GM19372 (cell line): ENCODE measurements around the gene ALG3.
A peak's percentile ranks its signal among the peaks of the same experiment; 100 is the strongest.
"Not testable (repeated sequence)": the region's sequence is repeated elsewhere in the genome, so short reads cannot be mapped to it uniquely, and the experiment has no call there.

Source experiments
- ATAC-seq: cut with Tn5 transposase; IDR thresholded peaks from one replicate; pipeline ENCODE4 v1.9.1; 2021; ENCODE audit warnings: mild to moderate bottlenecking, low read depth, moderate library complexity; ENCODE audit not compliant: unreplicated experiment

Gene ALG3

DNA sequence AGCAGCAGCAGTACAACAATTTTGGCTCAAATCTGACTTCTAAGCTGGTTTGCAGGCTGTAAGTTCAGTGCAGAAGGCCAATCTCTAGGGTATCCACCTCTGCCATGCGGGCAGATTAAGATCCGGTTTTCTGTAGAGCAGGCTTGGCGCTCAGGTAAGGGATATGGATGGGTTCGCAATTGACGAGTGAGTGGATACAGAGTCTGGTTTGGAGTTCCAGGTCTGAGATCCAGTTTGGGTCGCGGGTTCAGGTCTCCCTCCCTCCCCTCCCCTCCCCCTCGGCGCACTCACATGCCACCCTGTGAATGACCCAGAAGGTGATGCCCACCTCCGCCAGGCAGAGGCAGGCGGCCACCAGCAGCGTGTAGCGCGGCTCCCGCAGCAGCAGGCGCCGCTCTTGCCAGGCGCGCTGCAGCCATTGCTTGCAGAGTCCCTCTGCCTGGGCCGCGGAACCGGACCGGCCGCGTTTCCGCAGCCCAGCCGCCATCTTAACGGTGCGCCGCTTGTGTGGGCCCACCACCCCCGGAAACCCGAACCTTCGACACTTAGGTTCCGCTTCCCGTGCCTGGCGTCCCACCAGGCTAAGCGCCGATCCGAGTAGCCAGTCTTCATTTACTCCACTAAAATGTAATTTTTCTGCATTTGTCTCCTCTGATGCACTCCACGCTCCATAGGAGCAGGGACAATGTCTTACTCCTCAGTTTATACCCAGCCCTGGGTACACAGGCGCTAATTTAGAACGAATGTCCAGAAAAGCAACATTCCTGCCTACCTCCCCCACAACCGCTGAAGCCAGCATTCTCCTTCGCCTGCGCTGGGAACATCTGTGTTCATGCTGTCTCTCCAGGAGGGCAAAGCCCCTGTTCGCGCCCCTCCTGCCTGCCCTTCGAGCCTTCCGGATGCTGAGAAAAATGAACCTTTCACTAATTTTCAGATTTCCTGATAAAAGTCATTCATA, at the start of gene ALG3:
Gene ALG3, minus strand, starts transcription at position 509 of the 958 bp plus-strand sequence. Its CDS starts 22 bp downstream, at position 487.
- peak; percentile 43 for ATAC-seq

DNA sequence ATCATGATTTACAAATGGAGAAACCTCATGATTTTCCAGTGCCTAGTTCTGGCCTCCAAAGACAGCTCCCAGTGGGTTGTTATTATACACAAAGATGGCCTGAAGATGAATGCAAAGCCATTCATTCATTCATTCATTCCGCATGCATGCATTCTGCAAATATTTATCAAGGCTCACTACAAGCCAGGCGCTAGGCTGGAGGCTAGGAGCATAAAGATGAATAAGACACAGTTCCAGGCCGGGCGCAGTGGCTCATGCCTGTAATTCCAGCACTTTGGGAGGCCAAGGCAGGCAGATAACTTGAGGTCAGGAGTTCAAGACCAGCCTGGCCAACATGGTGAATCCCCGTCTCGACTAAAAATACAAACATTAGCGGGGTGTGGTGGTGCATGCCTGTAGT, 47.9 kb upstream of the ALG3 start:
- ATAC-seq = no peak

DNA sequence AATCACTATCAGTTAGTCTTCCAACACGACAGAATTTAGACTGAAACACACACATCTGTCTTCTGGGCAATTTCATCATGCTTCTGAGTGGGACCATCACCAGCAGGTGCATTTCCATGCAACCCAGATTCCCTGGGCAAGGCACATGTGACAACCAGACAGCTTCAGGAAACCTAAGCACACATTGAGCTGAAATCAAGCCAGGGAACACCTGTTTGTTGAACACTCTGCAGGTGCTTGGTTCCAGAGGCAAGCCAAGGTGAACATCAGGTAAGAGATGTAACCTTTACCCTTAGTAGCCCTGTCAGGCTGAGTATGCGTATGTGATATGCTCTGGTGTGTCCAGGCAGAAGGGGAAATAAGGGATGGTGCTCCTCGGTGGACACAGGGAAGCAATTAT, 47.0 kb upstream of the ALG3 start:
- ATAC-seq = no peak

DNA sequence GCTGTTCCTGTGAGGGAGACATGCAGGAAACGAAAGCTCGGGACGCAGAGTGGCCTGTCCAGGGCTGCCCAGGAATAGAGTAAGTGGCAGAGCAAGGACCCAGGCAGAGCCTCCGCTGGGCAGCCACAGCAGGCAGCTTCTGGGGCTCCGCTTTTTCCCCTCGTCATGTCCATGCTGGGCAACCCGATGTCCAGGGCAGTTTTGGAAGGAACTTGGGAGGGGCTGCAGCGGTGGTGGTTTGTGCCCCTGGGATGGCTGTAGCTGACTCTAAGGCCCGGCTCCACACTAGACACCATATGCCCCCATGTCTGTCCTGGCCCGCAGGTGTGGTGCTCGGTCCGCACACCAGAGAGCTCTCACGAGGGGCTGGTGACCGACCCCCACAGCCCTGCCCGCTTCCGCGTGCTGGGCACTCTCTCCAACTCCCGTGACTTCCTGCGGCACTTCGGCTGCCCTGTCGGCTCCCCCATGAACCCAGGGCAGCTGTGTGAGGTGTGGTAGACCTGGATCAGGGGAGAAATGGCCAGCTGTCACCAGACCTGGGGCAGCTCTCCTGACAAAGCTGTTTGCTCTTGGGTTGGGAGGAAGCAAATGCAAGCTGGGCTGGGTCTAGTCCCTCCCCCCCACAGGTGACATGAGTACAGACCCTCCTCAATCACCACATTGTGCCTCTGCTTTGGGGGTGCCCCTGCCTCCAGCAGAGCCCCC, 43.1 kb upstream of the ALG3 start:
- ATAC-seq = no peak

DNA sequence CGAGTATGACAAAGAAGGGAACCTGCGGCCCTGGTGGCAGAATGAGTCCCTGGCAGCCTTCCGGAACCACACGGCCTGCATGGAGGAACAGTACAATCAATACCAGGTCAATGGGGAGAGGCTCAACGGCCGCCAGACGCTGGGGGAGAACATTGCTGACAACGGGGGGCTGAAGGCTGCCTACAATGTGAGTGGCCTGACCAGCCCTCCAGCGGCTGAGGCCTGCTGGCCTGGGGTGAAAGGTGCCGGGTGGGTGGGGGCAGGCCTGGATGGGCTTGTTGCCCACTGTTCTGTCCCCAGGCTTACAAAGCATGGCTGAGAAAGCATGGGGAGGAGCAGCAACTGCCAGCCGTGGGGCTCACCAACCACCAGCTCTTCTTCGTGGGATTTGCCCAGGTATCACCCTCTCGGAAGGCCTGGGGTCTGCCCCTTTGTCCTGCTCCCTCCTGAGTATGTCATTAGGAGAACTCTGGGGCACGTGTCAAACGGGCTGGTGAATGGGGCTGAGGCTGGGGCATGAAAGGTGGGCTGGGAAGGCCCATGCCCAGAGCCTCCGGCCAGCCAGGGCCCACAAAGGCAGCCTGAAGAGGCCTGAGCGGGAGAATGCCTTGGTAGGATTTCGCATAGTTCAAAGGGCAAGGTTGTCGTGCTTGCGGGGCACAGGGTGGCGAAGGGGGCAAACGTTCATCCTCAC, 42.4 kb upstream of the ALG3 start:
- ATAC-seq = no peak

DNA sequence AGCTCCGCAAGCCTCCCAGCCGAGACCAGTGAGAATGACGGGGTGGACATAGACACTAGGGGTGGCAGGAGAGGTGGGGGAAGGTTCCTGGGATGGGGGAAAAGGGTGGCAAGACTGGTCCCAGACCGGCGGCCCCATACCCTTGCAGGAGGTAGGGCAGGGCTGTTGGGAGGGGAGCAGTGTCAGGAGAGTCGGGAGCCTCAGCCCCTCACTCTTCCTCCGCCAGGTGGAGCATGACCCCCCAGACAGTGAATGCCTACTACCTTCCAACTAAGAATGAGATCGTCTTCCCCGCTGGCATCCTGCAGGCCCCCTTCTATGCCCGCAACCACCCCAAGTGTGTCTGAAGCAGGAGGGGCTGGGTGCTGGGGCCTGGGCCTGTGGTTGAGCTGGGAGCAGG, 41.6 kb upstream of the ALG3 start:
- ATAC-seq = no peak

DNA sequence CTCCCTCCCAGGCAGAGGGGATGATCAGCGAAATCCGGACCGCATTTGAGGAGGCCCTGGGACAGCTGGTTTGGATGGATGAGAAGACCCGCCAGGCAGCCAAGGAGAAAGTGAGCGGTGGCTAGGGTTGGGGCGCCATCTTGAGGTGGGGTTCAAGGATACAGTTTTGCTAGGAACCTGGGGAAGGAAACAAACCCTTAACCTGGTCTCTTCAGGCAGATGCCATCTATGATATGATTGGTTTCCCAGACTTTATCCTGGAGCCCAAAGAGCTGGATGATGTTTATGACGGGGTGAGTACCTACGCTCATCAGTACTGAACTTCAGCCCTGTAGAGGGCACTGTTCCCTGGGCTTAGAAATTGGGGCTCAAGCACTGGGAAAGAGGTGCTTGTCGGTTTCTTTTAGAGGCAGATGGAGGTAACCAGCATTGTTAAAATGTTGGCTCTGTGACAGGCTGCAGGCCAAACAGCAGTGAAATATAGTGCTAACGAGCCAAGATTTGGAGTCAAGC, 40.7 kb upstream of the ALG3 start:
- no peak for ATAC-seq

DNA sequence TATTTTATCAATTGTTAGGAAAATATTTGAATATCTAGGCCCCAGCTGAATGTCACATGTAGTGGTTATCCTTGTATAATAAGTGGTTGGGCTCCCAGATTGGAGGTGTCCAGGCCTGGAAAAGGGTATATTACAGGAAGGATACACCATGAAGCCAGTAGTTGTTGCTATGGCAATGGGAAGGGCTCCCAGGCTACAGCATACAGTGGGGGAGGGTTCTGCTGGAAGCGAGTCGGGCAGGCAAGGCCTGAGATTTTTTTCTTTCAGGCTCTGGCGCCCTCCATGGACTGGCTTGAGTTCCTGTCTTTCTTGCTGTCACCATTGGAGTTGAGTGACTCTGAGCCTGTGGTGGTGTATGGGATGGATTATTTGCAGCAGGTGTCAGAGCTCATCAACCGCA, 35.9 kb upstream of the ALG3 start:
- ATAC-seq = no peak

DNA sequence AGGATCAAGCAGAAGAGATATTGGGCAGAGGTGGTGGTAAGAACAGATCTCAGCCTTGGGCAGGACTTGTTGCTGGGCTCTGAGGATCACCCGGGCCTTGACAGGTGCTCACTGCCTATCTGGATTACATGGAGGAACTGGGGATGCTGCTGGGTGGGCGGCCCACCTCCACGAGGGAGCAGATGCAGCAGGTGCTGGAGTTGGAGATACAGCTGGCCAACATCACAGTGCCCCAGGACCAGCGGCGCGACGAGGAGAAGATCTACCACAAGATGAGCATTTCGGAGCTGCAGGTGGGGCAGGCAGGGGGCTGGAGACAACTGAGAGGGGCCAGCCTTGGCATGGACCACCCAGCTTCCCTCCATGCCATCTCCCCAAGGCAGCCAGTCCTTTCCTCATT, 34.9 kb upstream of the ALG3 start:
- ATAC-seq = no peak

DNA sequence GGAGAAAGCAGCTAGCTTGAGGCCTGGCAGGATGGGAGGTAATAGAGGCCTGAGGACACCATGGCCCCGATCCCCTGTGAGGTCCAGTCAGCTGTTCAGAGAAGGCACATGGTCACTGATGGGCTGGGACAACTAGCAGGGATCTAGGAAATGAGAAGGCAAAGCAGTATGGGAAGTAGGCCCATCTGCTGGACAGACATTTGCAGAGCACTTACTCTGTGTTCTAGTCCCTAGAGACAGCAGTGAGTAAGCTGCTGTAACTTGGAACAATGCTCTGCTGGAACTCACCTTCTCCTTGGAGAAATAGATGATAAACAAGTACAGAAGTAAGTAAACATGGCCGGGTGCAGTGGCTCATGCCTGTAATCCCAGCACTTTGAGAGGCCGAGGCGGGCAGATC, 34.2 kb upstream of the ALG3 start:
- ATAC-seq = no peak

GRCh38 chr3:184277366-184277765, 28.6 kb upstream of the ALG3 start:
- no peak for ATAC-seq

GRCh38 chr3:184275961-184276910, 27.5 kb upstream of the ALG3 start, which contains the start of gene ECE2:
TSS of gene ECE2 (plus strand) at chr3:184276022. CDS start at chr3:184276154, 132 bp downstream.
- no peak for ATAC-seq

DNA sequence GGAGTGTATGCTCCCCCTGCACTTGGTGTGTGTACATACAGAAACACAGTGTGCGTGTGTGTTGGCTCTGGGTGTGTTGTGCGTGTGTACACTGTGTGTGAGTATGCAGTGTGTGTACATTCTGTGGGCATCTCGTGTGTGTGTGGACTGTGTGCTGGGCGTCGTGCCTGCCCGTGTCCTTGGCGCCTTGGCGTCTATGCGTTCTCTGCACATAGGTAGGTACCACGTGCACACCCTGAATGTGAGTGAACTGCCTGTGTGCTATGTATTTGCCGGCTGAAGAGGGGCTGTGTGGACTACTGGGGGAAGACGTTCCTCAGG, 26.6 kb upstream of the ALG3 start:
- ATAC-seq = no peak

- no peak for ATAC-seq
Measured at GRCh38 chr3:184272269-184272668, 23.5 kb upstream of the ALG3 start.

- not testable (repeated sequence) for ATAC-seq
Measured at GRCh38 chr3:184267249-184267648, 18.5 kb upstream of the ALG3 start.

- ATAC-seq = no peak
Measured at GRCh38 chr3:184262764-184263179, 14.0 kb upstream of the ALG3 start.

- no peak for ATAC-seq
Measured at GRCh38 chr3:184261854-184262763, 13.3 kb upstream of the ALG3 start.

- no peak for ATAC-seq
Measured at GRCh38 chr3:184261270-184261853, 12.6 kb upstream of the ALG3 start, which contains the start of gene CAMK2N2. TSS of gene CAMK2N2 (minus strand) at chr3:184261553. CDS start at chr3:184261285, 268 bp downstream.
